HCT116 (cell line): ENCODE measurements around the gene OR7G3.

Source experiments
- ATF3 ChIP-seq: IDR thresholded peaks from 2 replicates; pipeline ENCODE4 v1.6.1; 2012
- CTCF ChIP-seq, 3 experiments: fragments of 200-600 bp in 1 of 3; sonication (generic) in 1 of 3; IDR thresholded peaks in 2 of 3; conservative IDR thresholded peaks in 1 of 3; 2 replicates each; pipeline ENCODE4 v1.5.1; 2012 to 2017; ENCODE audit warnings: low read depth in 2 of 3, low read length in 2 of 3, antibody characterized with exemption in 1 of 3, borderline replicate concordance in 1 of 3, control low read depth in 1 of 3, mild to moderate bottlenecking in 1 of 3, mixed read lengths in 1 of 3, mixed run types in 1 of 3, moderate library complexity in 1 of 3; ENCODE audit not compliant: insufficient read depth in 1 of 3
- EZH2 ChIP-seq: fragments of 200-600 bp; sonication (generic); IDR thresholded peaks from 2 replicates; pipeline ENCODE4 v1.6.1; 2017; ENCODE audit warnings: antibody characterized with exemption, mixed run types
- EZH2phosphoT487 ChIP-seq: fragments of 200-600 bp; IDR thresholded peaks from 2 replicates; pipeline ENCODE4 v1.6.1; 2018; ENCODE audit warnings: antibody characterized with exemption, borderline replicate concordance
- POLR2AphosphoS5 ChIP-seq: IDR thresholded peaks from 2 replicates; pipeline ENCODE4 v1.6.1; 2011; ENCODE audit warnings: mild to moderate bottlenecking, low read depth, low read length, moderate library complexity

GRCh38 chr19:9156304-9156703 is 29.6 kb upstream of the OR7G3 start:
- TF ChIP-seq EZH2 = no peak
- no peak for TF ChIP-seq CTCF (IDR thresholded peaks at IDR 0.05 in 2 of 3, conservative IDR thresholded peaks at IDR 0.05 in 1 of 3; ENCODE audit: borderline replicate concordance in 1 of 3, insufficient read depth in 1 of 3, low read depth in 2 of 3, low read length in 2 of 3)
- TF ChIP-seq ATF3 = no peak
- no peak for TF ChIP-seq EZH2phosphoT487
- TF ChIP-seq POLR2AphosphoS5 = no peak
